CD14-positive monocyte (primary cell): ENCODE data around the gene TBXT. TPM values are rescaled to one million over a fixed set of nuclear protein-coding genes. Genes with fewer than 3 reads are reported as not detected.
A peak's percentile ranks its signal among the peaks of the same experiment; 100 is the strongest.

ENCODE experiments used
- DNase-seq, 3 donors: peaks; one replicate each; pipeline ENCODE4 v3.0.0-alpha.2; 2011 to 2022
- H2AFZ ChIP-seq: 2 replicates; pipeline ENCODE4 v1.6.0; 2012; ENCODE audit warnings: mild to moderate bottlenecking, low read depth, low read length, inconsistent platforms; ENCODE audit not compliant: insufficient read depth, poor library complexity, severe bottlenecking
- H3K27ac ChIP-seq, 2 donors: 1 replicate in 1 of 2; 2 replicates in 1 of 2; pipeline ENCODE4 v1.5.1; 2012 to 2013; ENCODE audit warnings: low read length in 2 of 2, control low read depth in 1 of 2, inconsistent platforms in 1 of 2, low read depth in 1 of 2, mild to moderate bottlenecking in 1 of 2
- H3K27me3 ChIP-seq, 2 donors: one replicate each; pipeline versions ENCODE4 v1.6.0 to v1.6.1; 2011 to 2013; ENCODE audit warnings: low read length in 2 of 2; ENCODE audit not compliant: control insufficient read depth in 2 of 2, insufficient read depth in 2 of 2
- H3K36me3 ChIP-seq, 2 donors: replicated peaks in 1 of 2; 1 replicate in 1 of 2; 2 replicates in 1 of 2; pipeline versions ENCODE4 v1.5.1 to v1.6.1; 2012 to 2013; ENCODE audit warnings: low read length in 2 of 2, control low read depth in 1 of 2, inconsistent platforms in 1 of 2, mild to moderate bottlenecking in 1 of 2; ENCODE audit not compliant: insufficient read depth in 2 of 2, control insufficient read depth in 1 of 2
- H3K4me1 ChIP-seq, 2 donors: 1 replicate in 1 of 2; 2 replicates in 1 of 2; pipeline versions ENCODE4 v1.5.1 to v1.6.1; 2012 to 2013; ENCODE audit warnings: low read length in 2 of 2, control low read depth in 1 of 2, inconsistent platforms in 1 of 2, mild to moderate bottlenecking in 1 of 2, moderate library complexity in 1 of 2; ENCODE audit not compliant: insufficient read depth in 2 of 2, control insufficient read depth in 1 of 2
- H3K4me2 ChIP-seq: replicated peaks from 2 replicates; pipeline ENCODE3; 2012; ENCODE audit warnings: low read length, moderate library complexity, mild to moderate bottlenecking; ENCODE audit not compliant: poor library complexity, severe bottlenecking; ENCODE audit errors: extremely low read depth
- H3K4me3 ChIP-seq, 3 experiments: fragments of 200-600 bp in 1 of 3; sonication (generic) in 1 of 3; replicated peaks in 1 of 3; 1 replicate in 2 of 3; 2 replicates in 1 of 3; pipeline ENCODE4 v1.5.1; 2011 to 2013; ENCODE audit warnings: low read length in 3 of 3, mild to moderate bottlenecking in 3 of 3, control low read depth in 2 of 3, low read depth in 2 of 3, inconsistent platforms in 1 of 3, moderate library complexity in 1 of 3
- H3K79me2 ChIP-seq: 2 replicates; pipeline ENCODE4 v1.6.0; 2012; ENCODE audit warnings: mild to moderate bottlenecking, control low read depth, inconsistent platforms, low read length, moderate library complexity; ENCODE audit not compliant: insufficient read depth
- H3K9ac ChIP-seq: 2 replicates; pipeline ENCODE4 v1.6.0; 2017; ENCODE audit warnings: low read length, mild to moderate bottlenecking; ENCODE audit not compliant: insufficient read depth, poor library complexity, severe bottlenecking
- H3K9me3 ChIP-seq, 2 donors: replicated peaks in 1 of 2; 1 replicate in 1 of 2; 2 replicates in 1 of 2; pipeline versions ENCODE4 v1.5.1 to v1.6.1; 2012 to 2013; ENCODE audit warnings: low read length in 2 of 2, control low read depth in 1 of 2; ENCODE audit not compliant: control insufficient read depth in 1 of 2, insufficient read depth in 1 of 2
- H4K20me1 ChIP-seq: 2 replicates; pipeline ENCODE4 v1.6.0; 2012; ENCODE audit warnings: mild to moderate bottlenecking, low read length, control low read depth, moderate library complexity; ENCODE audit not compliant: insufficient read depth
- H3K27ac Mint-ChIP-seq, 7 donors: one replicate each; pipeline ENCODE4 v1.8.0; 2020; ENCODE audit warnings: mild to moderate bottlenecking in 7 of 7, mixed read lengths in 7 of 7, moderate library complexity in 6 of 7, inconsistent platforms in 2 of 7
- H3K27me3 Mint-ChIP-seq, 3 donors: one replicate each; pipeline ENCODE4 v1.8.0; 2021 to 2022; ENCODE audit warnings: low read depth in 3 of 3, mild to moderate bottlenecking in 3 of 3, mixed read lengths in 3 of 3, moderate library complexity in 3 of 3, inconsistent platforms in 1 of 3
- H3K36me3 Mint-ChIP-seq, 2 donors: one replicate each; pipeline ENCODE4 v1.8.0; 2020; ENCODE audit warnings: mixed read lengths in 2 of 2, inconsistent platforms in 1 of 2, mild to moderate bottlenecking in 1 of 2
- H3K4me1 Mint-ChIP-seq: one replicate; pipeline ENCODE4 v1.8.0; 2020; ENCODE audit warnings: mild to moderate bottlenecking, mixed read lengths
- H3K4me3 Mint-ChIP-seq, 2 donors: one replicate each; pipeline ENCODE4 v1.8.0; 2020; ENCODE audit warnings: mild to moderate bottlenecking in 2 of 2, mixed read lengths in 2 of 2, moderate library complexity in 1 of 2
- H3K9me3 Mint-ChIP-seq, 7 donors: one replicate each; pipeline ENCODE4 v1.8.0; 2020 to 2022; ENCODE audit warnings: mixed read lengths in 7 of 7, mild to moderate bottlenecking in 6 of 7, moderate library complexity in 6 of 7, inconsistent platforms in 2 of 7
- whole genome bisulfite sequencing: methylation state at CpG from one replicate; pipeline ENCODE4 v1.1.5; 2013; ENCODE audit warnings: missing lambda C conversion rate; ENCODE audit not compliant: insufficient coverage; 5-methylcytosine and 5-hydroxymethylcytosine counted together
- intact Hi-C, 2 donors: fragments of 100-400 bp; cut with micrococcal nuclease; formaldehyde crosslinking; loops; one replicate each; pipeline versions ENCODE4 v1.15.0 to v1.15.1; 2023
- polyA plus RNA-seq, 3 donors: library from polyadenylated mRNA; depleted of rRNA in 1 of 3; unstranded in 2 of 3; stranded (reverse) in 1 of 3; fragments of 300-500 nt in 2 of 3; fragments of >200 nt in 1 of 3; fragmentation: Illumina TruSeq in 2 of 3; gene quantifications; 1 replicate in 2 of 3; 2 replicates in 1 of 3; pipeline ENCODE4 v1.2.3, GENCODE V29; 2012 to 2021
- TF ChIP-seq, protein P1 (sequence below): fragments of 200-600 bp; IDR thresholded peaks from one replicate; pipeline ENCODE4 v1.8.0; 2022; ENCODE audit warnings: antibody characterized with exemption, mild to moderate bottlenecking

Gene TBXT
- polyA plus RNA-seq, 3 donors = not detected

- no peaks in the 10 kb centered on the region for H4K20me1 ChIP-seq
- Mint-ChIP-seq H3K4me3 (no peak overlapping the region), H3K4me1 (peaks cover 7% of the 10 kb centered on the region), H3K36me3 (peaks cover 0 to 2% of the 10 kb centered on the region in 2 donors), H3K9me3 (peaks cover 0 to 8% (median 0%) of the 10 kb centered on the region in 7 donors), H3K27me3 (peaks cover 31 to 45% (median 40%) of the 10 kb centered on the region in 3 donors), H3K27ac (no peak overlapping the region)
- H3K27me3 ChIP-seq = peaks cover 61 to 68% of the 10 kb centered on the region in 2 donors
- TF ChIP-seq, protein P1, sequence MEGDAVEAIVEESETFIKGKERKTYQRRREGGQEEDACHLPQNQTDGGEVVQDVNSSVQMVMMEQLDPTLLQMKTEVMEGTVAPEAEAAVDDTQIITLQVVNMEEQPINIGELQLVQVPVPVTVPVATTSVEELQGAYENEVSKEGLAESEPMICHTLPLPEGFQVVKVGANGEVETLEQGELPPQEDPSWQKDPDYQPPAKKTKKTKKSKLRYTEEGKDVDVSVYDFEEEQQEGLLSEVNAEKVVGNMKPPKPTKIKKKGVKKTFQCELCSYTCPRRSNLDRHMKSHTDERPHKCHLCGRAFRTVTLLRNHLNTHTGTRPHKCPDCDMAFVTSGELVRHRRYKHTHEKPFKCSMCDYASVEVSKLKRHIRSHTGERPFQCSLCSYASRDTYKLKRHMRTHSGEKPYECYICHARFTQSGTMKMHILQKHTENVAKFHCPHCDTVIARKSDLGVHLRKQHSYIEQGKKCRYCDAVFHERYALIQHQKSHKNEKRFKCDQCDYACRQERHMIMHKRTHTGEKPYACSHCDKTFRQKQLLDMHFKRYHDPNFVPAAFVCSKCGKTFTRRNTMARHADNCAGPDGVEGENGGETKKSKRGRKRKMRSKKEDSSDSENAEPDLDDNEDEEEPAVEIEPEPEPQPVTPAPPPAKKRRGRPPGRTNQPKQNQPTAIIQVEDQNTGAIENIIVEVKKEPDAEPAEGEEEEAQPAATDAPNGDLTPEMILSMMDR = no peak
- no peak overlapping the region for H2AFZ ChIP-seq
- peaks cover 0 to 8% of the 10 kb centered on the region in 2 donors for H3K9me3 ChIP-seq
- H3K4me3 ChIP-seq = no peak overlapping the region
- H3K27ac ChIP-seq = no peak overlapping the region
- no peak overlapping the region for H3K9ac ChIP-seq
- no peak overlapping the region for H3K4me2 ChIP-seq
- peaks cover 0 to 4% of the 10 kb centered on the region in 2 donors for H3K4me1 ChIP-seq
- no peaks in the 10 kb centered on the region for H3K79me2 ChIP-seq
- no peaks in the 10 kb centered on the region for H3K36me3 ChIP-seq
- intact Hi-C loops = no loop called here
- WGBS = 100% methylated on average over 2 of the region's 3 CpGs
- DNase-seq = no peak
Measured at GRCh38 chr6:166172546-166172945, 4.9 kb upstream of the TBXT start.

DNA sequence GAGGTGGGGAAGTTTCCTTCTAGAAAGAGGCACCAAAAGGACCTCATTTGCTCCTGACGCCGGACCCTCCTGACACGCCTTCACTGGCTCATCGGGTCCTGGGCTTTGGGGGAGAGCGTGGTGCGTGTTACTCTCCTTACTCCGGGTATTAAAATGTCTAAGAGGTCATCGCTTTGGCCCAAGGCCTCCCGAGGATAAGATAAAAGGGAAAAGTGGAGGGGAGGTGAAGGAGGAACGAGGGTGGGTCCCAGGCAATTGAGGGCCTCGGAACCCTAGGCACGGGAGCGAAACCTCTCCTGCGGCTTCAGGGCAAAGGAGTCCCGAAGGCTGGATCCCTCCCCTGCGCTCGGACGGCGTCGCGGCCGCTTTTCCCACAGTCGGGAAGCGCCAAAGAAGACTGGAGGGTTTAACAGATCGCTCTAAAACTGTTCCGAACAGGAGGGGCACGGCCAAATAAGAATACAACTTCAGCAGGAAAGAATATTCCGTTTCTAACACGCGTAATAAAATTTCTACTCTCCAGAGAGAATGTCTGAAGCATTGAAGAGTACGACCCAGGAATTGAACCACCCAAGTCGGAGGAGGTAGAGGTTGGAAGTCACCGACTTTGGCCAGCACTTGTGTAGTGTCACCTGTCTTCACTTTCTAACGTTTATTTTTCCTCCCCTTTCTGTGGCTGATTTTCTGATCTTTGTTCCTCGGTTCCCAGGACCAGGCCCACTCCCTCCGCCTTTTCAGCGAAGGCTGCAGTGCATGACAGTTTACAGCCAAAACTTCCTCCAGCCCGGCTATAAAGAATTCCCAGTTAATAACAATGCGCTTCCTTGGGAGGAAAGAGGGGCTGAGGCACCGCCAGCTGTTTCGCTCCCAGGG, 2.1 kb upstream of the TBXT start:
- TF ChIP-seq, protein P1 = no peak
- Histone ChIP-seq H3K36me3 (no peaks in the 10 kb centered on the region), H3K4me1 (peaks cover 0 to 4% of the 10 kb centered on the region in 2 donors), H3K27me3 (peaks cover 87 to 96% of the 10 kb centered on the region in 2 donors), H2AFZ (no peak overlapping the region), H3K4me3 (no peak overlapping the region), H3K27ac (no peak overlapping the region), H3K9me3 (peaks cover 0 to 31% of the 10 kb centered on the region in 2 donors), H3K79me2 (no peaks in the 10 kb centered on the region), H3K4me2 (no peak overlapping the region), H4K20me1 (no peaks in the 10 kb centered on the region), H3K9ac (no peak overlapping the region)
- Mint-ChIP-seq H3K27me3 (peaks cover 54 to 63% (median 57%) of the 10 kb centered on the region in 3 donors), H3K9me3 (peaks cover 0 to 9% (median 3%) of the 10 kb centered on the region in 7 donors), H3K27ac (no peak overlapping the region), H3K36me3 (peaks cover 0 to 2% of the 10 kb centered on the region in 2 donors), H3K4me3 (peak overlapping the region in 1 of 2 donors; percentile 73), H3K4me1 (peaks cover 14% of the 10 kb centered on the region)
- intact Hi-C loops = no loop called here
- DNase-seq = no peak
- WGBS = 14% methylated on average over 26 of the region's 41 CpGs
